GM19463 (cell line): ENCODE data around the gene HMX3.

ENCODE experiments used
- ATAC-seq: cut with Tn5 transposase; IDR thresholded peaks from one replicate; pipeline ENCODE4 v1.9.1; 2021; ENCODE audit warnings: mild to moderate bottlenecking, moderate library complexity; ENCODE audit not compliant: unreplicated experiment

The HMX3 gene

GRCh38 chr10:123134343-123134914, 1.3 kb upstream of the HMX3 start:
- ATAC-seq = no peak

GRCh38 chr10:123134915-123135414, 805 bp upstream of the HMX3 start:
- ATAC-seq = no peak

- no peak for ATAC-seq
Measured at GRCh38 chr10:123136221-123136805, 543 bp downstream of the HMX3 start.

- no peak for ATAC-seq
Measured at GRCh38 chr10:123136806-123137642, 1.3 kb downstream of the HMX3 start.

GRCh38 chr10:123139165-123139520, 3.4 kb downstream of the HMX3 start:
- ATAC-seq = no peak

DNA sequence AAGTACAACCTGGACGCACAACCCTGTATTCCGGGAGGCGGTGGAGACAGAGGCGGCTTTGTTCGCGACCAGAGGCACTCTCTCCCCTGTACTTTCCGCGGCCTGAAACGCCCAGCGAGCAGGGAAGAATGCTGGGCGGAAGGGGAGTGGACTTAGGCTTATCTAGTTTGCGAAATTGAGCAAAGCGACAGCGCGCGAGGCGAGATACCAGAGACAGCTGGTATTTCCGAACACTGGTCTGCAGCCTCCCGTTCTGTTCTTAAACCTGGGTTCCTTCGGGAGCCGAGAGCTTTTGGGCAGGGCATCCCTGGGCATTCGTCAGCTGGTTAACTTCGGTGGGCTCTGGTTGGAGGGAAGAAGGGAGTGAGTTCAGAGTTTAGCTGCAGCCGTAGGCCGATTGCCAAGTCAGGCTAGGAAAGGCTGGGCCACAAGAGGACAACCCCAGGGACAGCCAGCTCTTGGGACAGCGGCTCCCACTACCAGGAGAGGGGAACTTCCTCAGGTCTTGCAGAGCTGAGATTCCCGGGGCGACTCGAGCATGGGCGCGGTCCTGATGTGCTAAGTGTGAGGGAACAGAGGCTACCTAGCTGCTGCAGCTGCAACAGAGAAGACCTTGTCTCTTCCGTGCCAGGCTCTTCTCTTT, 3.9 kb downstream of the HMX3 start:
- ATAC-seq = no peak

DNA sequence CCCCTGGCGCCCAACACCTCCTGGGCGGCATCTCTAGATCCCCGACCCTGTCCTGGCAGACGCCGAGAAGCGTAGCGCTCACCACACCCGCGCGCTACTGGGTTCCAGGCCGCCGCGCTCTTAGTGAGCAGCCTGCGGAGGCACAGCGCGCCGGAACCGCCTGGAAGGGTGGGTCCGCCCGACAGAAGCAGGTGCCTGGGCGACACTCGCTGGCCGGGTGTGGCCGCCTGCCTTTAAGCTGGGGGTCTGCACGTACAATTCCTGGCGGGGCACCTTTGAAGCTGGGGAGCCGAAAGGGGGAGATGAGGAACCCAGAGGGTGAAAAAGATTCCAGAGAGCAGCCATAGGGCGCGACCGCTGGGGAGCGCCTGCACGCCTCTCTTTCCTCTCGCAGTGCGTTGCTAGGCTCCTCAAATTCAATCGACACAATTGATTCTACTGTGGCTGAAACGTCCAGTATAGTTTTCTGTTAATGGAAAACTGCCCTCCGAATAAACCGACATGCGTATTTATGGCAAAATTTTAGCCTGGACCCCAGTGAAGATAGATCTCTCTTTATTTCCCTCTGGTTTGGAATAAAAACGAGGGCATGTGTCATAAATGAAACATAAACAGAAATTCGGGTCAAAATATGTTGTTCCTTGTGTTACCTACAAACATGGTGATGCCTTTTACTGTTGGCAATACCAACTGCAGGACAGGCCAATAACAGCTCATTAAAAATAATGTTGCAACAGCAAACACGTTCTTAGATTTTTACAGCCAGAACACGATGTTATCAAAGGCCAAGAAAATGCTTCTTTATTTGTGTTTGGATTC, 4.6 kb downstream of the HMX3 start:
- no peak for ATAC-seq

DNA sequence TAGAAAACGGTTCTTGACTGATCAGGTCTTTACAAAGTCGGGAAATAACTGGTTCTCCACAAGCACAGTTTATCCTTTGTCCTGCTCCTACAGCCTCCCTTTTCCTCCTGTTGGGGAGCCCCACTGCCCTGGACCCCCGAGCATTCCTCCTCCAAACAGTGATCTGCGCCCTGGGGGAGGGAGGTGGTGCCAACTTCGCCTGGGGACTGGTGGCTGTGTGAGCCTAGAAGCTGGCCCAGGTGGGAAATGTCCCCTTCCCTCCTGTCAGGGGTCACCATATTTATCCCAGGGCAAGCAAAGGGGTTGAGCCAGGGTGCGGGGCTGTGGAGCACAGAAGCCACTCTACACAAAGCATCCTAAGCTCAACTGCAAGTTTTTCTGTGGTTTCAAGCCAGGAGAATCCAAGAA, 5.2 kb downstream of the HMX3 start:
- ATAC-seq = no peak

DNA sequence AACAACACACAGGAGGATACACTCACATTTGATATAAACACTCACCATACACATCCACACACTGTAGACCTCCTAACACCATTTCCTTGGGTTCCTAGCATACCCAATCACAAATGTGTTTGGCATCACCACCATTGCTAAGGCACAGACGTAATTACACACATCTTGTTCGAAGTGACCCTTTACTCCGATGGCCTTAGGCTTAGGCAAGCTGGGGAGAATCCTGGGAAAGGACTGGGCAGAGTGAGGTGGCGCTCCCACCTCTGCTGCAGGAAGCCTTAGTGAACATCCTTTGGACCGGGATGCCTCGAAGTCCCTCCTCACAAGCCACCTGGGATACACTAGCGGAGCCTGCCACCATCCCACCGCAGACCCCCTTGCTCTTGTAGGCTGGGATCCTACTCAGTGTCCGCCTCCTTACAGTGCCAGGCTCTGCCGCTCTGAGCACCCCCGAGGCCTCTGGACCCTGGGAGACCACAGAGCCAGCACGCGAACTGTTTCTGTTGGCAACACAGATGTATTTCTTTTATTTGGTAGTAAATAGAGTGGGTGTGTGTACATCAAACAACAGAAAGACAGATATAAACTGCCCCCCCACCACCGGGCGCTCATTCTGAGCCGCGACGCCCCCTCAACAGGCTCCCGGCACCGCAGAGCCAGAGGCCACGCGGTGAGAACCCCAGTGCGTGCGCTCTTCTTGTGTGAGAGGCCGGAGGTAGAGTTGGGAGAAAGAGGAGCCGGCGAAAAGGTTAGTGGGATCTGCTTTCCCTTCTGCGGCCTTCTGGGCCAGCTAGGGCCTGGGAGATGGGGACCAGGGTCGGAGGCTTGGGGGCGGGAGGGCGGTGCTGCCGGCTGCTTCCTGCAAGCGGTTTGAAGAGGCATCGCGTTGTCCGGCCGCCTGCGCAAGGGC, 6.3 kb downstream of the HMX3 start:
- no peak for ATAC-seq

- ATAC-seq = no peak
Measured at GRCh38 chr10:123142701-123143161, 7.0 kb downstream of the HMX3 start.

GRCh38 chr10:123143162-123143824, 7.5 kb downstream of the HMX3 start:
- no peak for ATAC-seq

- no peak for ATAC-seq
Measured at GRCh38 chr10:123143825-123144168, 8.0 kb downstream of the HMX3 start.

DNA sequence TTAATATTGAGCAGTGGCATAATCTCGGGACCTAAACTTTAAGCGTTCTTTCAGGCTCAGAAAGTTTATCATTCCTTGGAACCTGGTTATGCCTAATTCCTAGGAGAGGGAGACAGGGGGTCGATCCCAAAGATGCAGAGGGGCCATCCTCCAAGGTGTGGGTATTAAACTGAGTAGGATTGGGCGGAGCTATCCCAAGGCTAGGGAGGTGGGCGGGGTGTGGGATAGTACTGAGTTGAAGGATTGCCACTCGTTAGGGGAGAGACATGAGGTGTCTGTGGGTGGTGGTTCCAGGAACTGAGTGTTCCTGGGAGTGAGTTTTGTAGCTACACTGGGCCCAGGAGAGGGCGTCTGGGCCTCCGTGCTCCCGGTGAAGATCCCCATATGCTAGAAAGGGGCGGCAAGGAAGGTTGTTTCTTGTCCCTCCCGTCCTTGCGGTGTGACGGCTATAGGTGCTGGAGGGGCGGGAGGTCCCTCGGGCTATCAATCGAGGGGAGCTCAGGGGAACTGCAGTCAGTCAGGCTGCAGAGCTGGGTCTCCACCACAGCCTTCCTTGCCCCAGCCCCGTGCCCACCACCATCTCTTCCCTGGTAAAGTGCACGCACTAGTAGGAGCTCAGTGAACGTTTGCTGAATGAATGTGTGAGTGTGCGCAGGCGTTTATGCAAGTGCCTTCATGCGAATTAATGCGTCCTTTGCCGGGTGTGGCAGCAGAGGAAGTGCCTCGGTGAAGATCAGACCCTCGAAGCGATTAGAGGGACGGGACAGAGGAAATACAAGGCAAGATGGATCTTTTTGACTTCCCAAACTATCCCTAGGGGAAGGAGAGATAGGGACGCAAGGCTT, 9.1 kb downstream of the HMX3 start:
- no peak for ATAC-seq

DNA sequence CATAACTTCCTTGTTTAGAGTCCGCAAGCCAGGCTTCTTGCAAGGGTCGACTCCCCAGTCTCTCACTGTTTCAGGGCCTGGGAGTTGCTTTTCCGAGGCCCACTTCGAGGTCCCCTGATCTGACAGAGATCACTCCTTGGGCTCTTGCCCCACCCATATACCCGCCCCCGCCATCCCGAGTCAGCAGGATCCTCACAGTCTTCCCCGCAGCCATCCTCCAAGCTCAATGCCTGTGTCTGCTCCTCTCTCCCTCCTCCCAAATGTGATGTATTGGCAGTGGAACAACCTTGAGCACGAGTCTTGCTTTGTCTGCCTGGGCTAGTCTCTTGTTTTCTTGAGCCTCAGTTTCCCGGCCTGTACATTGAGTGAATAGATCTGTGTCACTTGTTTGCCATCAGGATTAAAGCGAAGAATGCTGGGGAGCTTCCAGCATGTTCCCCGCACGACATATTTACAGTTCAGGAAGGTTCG, 9.8 kb downstream of the HMX3 start:
- ATAC-seq = no peak

- no peak for ATAC-seq
Measured at GRCh38 chr10:123146013-123146893, 10.5 kb downstream of the HMX3 start.

DNA sequence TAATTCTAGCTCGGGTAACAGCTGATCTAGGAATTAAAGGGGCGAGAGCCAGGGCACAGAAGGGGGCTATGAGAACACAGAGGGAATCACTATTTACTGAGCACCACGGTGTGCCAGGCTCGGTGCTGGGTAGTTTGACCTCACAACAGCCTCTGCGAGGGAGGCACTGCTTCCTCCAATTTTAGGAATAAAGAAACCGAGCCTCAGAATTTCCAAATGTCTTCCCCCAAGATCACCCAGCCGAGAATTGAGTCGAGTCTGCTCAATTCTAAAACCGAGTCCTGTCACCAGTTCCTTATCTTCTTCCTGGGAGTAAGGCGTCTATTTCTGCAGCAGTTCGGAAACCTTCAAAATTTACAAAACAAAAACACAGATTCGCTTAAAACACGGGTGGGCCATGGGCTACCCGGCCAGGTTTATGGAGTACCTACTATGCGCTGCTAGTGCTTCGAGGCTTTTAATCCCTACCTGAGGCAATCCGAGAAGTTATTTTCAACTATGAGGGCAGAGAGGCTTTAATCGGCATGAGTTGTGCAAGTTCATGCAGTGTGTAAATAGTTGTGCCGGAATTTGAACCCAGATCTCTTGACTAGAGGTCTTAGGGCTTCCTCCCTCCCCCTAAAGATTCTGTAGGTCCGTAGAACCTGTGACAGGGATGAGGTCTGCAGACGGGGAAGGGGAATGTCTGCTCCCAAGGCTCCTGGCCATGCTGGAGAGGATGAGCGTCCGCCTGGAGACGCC, 11.3 kb downstream of the HMX3 start:
- no peak for ATAC-seq
